ENCODE measurements around the gene TLK2. TPM values are rescaled to one million over a fixed set of nuclear protein-coding genes. Genes with fewer than 3 reads are reported as not detected.

The TLK2 gene
- polyA plus RNA-seq, 1 donor (not counting 4 experiments of a cell fraction or from before 2014, with no cell fraction given): 33.4 TPM

- peaks cover 57% of the 10 kb centered on the region for H3K79me2 ChIP-seq (ENCODE audit: control insufficient read depth, insufficient read depth, low read length)
Observed at GRCh38 chr17:62631936-62632924, 153.6 kb downstream of the TLK2 start.

DNA sequence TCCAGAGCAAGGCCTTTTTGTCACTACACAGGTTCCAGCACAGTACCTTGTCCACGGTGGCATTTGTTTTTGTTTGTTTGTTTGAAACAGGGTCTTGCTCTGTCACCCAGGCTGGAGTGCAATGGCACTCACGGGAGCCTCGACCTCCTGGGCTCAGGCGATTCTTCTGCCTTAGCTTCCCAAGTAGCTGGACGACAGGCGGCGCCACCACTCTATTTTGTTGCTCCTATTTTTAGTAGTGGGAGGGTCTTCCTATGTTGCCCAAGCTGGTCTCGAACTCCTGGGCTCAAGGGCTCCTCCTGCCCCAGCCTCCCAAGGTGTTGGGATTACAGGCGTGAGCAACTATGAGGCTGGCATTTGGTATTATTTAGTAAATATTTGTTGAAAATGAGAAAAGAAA is 159.2 kb downstream of the TLK2 start:
- H3K9me1 ChIP-seq (ENCODE audit: control insufficient read depth, extremely low read depth, insufficient read depth, low read length): no peaks in the 10 kb centered on the region
- FAIRE-seq (no peak), DNase-seq (ENCODE audit: low read depth, low spot score) (no peak)
- H3K4me1 ChIP-seq (ENCODE audit: control insufficient read depth, extremely low read depth, insufficient read depth, low read length): no peaks in the 10 kb centered on the region
- no peaks in the 10 kb centered on the region for H3K27me3 ChIP-seq (ENCODE audit: control insufficient read depth, extremely low read depth, insufficient read depth, low read length)
- no peak overlapping the region for H3K4me2 ChIP-seq (ENCODE audit: control insufficient read depth, extremely low read depth, insufficient read depth, low read depth, low read length)
- no peaks in the 10 kb centered on the region for H3K9me3 ChIP-seq (ENCODE audit: control insufficient read depth, low read depth, low read length)
- TF ChIP-seq EZH2 (IDR thresholded peaks at IDR 0.05; ENCODE audit: low read length): no peak
- TF ChIP-seq, protein P1, sequence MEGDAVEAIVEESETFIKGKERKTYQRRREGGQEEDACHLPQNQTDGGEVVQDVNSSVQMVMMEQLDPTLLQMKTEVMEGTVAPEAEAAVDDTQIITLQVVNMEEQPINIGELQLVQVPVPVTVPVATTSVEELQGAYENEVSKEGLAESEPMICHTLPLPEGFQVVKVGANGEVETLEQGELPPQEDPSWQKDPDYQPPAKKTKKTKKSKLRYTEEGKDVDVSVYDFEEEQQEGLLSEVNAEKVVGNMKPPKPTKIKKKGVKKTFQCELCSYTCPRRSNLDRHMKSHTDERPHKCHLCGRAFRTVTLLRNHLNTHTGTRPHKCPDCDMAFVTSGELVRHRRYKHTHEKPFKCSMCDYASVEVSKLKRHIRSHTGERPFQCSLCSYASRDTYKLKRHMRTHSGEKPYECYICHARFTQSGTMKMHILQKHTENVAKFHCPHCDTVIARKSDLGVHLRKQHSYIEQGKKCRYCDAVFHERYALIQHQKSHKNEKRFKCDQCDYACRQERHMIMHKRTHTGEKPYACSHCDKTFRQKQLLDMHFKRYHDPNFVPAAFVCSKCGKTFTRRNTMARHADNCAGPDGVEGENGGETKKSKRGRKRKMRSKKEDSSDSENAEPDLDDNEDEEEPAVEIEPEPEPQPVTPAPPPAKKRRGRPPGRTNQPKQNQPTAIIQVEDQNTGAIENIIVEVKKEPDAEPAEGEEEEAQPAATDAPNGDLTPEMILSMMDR (optimal IDR thresholded peaks at IDR 0.05 in 1 of 3, IDR thresholded peaks at IDR 0.05 in 1 of 3, conservative IDR thresholded peaks at IDR 0.05 in 1 of 3; ENCODE audit: extremely low read depth in 1 of 3, insufficient read depth in 2 of 3, low read length in 3 of 3): no peak
- no peaks in the 10 kb centered on the region for H4K20me1 ChIP-seq (ENCODE audit: control insufficient read depth, extremely low read depth, insufficient read depth, low read length)
- no peak overlapping the region for H3K9ac ChIP-seq (ENCODE audit: control insufficient read depth, extremely low read depth, insufficient read depth, low read length)
- no peak overlapping the region for H2AFZ ChIP-seq (ENCODE audit: control insufficient read depth, low read length)
- H3K79me2 ChIP-seq (ENCODE audit: control insufficient read depth, insufficient read depth, low read length): peaks cover 9% of the 10 kb centered on the region
- peaks cover 0 to 8% of the 10 kb centered on the region in 2 experiments for H3K36me3 ChIP-seq (ENCODE audit: control insufficient read depth in 2 of 2, extremely low read depth in 1 of 2, insufficient read depth in 2 of 2, low read length in 2 of 2)
- H3K27ac ChIP-seq (ENCODE audit: control insufficient read depth, insufficient read depth, low read length): no peak overlapping the region
- H3K4me3 ChIP-seq (ENCODE audit: control insufficient read depth in 2 of 3, extremely low read depth in 1 of 3, insufficient read depth in 2 of 3, low read depth in 1 of 3, low read length in 3 of 3): no peak overlapping the region
- dilution Hi-C loops (cut with MboI; ENCODE audit: extremely low pct_ligation_motif_present, low sequenced_read_pairs): no loop called here

More at GRCh38 chr17:62631936-62632924, 153.6 kb downstream of the TLK2 start:
- Histone ChIP-seq H3K27ac (ENCODE audit: control insufficient read depth, insufficient read depth, low read length) (no peak overlapping the region), H4K20me1 (ENCODE audit: control insufficient read depth, extremely low read depth, insufficient read depth, low read length) (no peaks in the 10 kb centered on the region), H2AFZ (ENCODE audit: control insufficient read depth, low read length) (no peak overlapping the region), H3K9me3 (ENCODE audit: control insufficient read depth, low read depth, low read length) (no peaks in the 10 kb centered on the region), H3K4me2 (ENCODE audit: control insufficient read depth, extremely low read depth, insufficient read depth, low read depth, low read length) (no peak overlapping the region), H3K9me1 (ENCODE audit: control insufficient read depth, extremely low read depth, insufficient read depth, low read length) (peaks cover 3% of the 10 kb centered on the region), H3K4me3 (ENCODE audit: control insufficient read depth in 2 of 3, extremely low read depth in 1 of 3, insufficient read depth in 2 of 3, low read depth in 1 of 3, low read length in 3 of 3) (no peak overlapping the region), H3K4me1 (ENCODE audit: control insufficient read depth, extremely low read depth, insufficient read depth, low read length) (peaks cover 16% of the 10 kb centered on the region), H3K27me3 (ENCODE audit: control insufficient read depth, extremely low read depth, insufficient read depth, low read length) (no peaks in the 10 kb centered on the region), H3K9ac (ENCODE audit: control insufficient read depth, extremely low read depth, insufficient read depth, low read length) (no peak overlapping the region), H3K36me3 (ENCODE audit: control insufficient read depth in 2 of 2, extremely low read depth in 1 of 2, insufficient read depth in 2 of 2, low read length in 2 of 2) (peaks cover 0 to 8% of the 10 kb centered on the region in 2 experiments)
- no peak for FAIRE-seq
- DNase-seq (ENCODE audit: low read depth, low spot score): no peak
- dilution Hi-C loops (cut with MboI; ENCODE audit: extremely low pct_ligation_motif_present, low sequenced_read_pairs): no loop called here
- no peak for TF ChIP-seq EZH2 (IDR thresholded peaks at IDR 0.05; ENCODE audit: low read length)
- TF ChIP-seq, protein P1 (optimal IDR thresholded peaks at IDR 0.05 in 1 of 3, IDR thresholded peaks at IDR 0.05 in 1 of 3, conservative IDR thresholded peaks at IDR 0.05 in 1 of 3; ENCODE audit: extremely low read depth in 1 of 3, insufficient read depth in 2 of 3, low read length in 3 of 3): no peak

All from keratinocyte (primary cell).